Measurements from ENCODE around the gene IFNA6. TPM values are rescaled to one million over a fixed set of nuclear protein-coding genes. Genes with fewer than 3 reads are reported as not detected.
A peak's percentile ranks its signal among the peaks of the same experiment; 100 is the strongest.

Gene IFNA6
- total and polyA plus RNA-seq, 10 of the 15 experiments (the other 5 are each of a cell fraction or from before 2014, with no cell fraction given) = 0.04 TPM; not detected in 9

GRCh38 chr9:21357479-21358460, 7.1 kb upstream of the IFNA6 start (continued):
- TF ChIP-seq ZNF687 (IDR thresholded peaks at IDR 0.05) (0 out of 2 replicates have a peak, but pooled peaks have one; percentile 40), YY1 (IDR thresholded peaks at IDR 0.05; ENCODE audit: low read depth, low read length) (peak; percentile 45; the same call in 1 of the 2 replicates), FOXM1 (IDR thresholded peaks at IDR 0.05; ENCODE audit: low read depth, low read length) (peak; percentile 79), MEF2B (IDR thresholded peaks at IDR 0.05; ENCODE audit: partially characterized antibody, poor library complexity, severe bottlenecking) (peak; percentile 61), FOS (IDR thresholded peaks at IDR 0.05; ENCODE audit: borderline replicate concordance, extremely low read depth, insufficient read length) (no peak), ZBED1 (IDR thresholded peaks at IDR 0.05; ENCODE audit: borderline replicate concordance) (0 out of 2 replicates have a peak, but pooled peaks have one; percentile 62), JUND (IDR thresholded peaks at IDR 0.05; ENCODE audit: low read depth, low read length) (no peak), ATF7 (IDR thresholded peaks at IDR 0.05; ENCODE audit: low read depth) (peak; percentile 77), CEBPB (IDR thresholded peaks at IDR 0.05; ENCODE audit: borderline replicate concordance in 1 of 2, low read depth in 2 of 2, low read length in 2 of 2) (0 out of 4 replicates have a peak, but pooled peaks of 1 of the 2 experiments have one; percentile 57), MTA3 (IDR thresholded peaks at IDR 0.05; ENCODE audit: borderline replicate concordance, low read length) (no peak), SMAD5 (IDR thresholded peaks at IDR 0.05; ENCODE audit: low read depth) (no peak), MLLT1 (IDR thresholded peaks at IDR 0.05) (peak; percentile 68; the same call in 1 of the 2 replicates), STAT3 (IDR thresholded peaks at IDR 0.05; ENCODE audit: low read depth, low read length) (no peak), E2F8 (IDR thresholded peaks at IDR 0.05; ENCODE audit: low read depth, partially characterized antibody) (no peak), IRF4 (IDR thresholded peaks at IDR 0.05; ENCODE audit: low read depth, low read length) (0 out of 2 replicates have a peak, but pooled peaks have one; percentile 17), ZBTB11 (CRISPR knock-in tag; IDR thresholded peaks at IDR 0.05) (no peak)
